Stimulated activated naive CD8-positive, alpha-beta T cell treated with anti-CD3 and anti-CD28 coated beads, Interleukin-15, amount 100 ng/mL, for 72 hours (primary cell): ENCODE data around the gene TREX2.
A peak's percentile ranks its signal among the peaks of the same experiment; 100 is the strongest.

Experiments
- ATAC-seq: fragments of 150-1000 bp; cut with Tn5 transposase; 2 replicates; pipeline ENCODE4 v1.10.0; 2021; ENCODE audit warnings: mild to moderate bottlenecking, moderate library complexity
- DNase-seq, 2 donors: peaks; one replicate each; pipeline ENCODE4 v3.0.0; 2021 to 2022
- H3K27ac Mint-ChIP-seq, 2 donors: one replicate each; pipeline ENCODE4 v1.8.0; 2022; ENCODE audit warnings: mild to moderate bottlenecking in 2 of 2, mixed read lengths in 2 of 2, moderate library complexity in 2 of 2
- H3K27me3 Mint-ChIP-seq: one replicate; pipeline ENCODE4 v1.8.0; 2022; ENCODE audit warnings: mixed read lengths
- H3K4me1 Mint-ChIP-seq: one replicate; pipeline ENCODE4 v1.8.0; 2022; ENCODE audit warnings: mild to moderate bottlenecking, mixed read lengths
- H3K4me3 Mint-ChIP-seq, 2 donors: one replicate each; pipeline ENCODE4 v1.8.0; 2022; ENCODE audit warnings: mild to moderate bottlenecking in 2 of 2, mixed read lengths in 2 of 2, moderate library complexity in 1 of 2
- H3K9me3 Mint-ChIP-seq, 2 donors: one replicate each; pipeline ENCODE4 v1.8.0; 2022; ENCODE audit warnings: mixed read lengths in 2 of 2

Gene TREX2

GRCh38 chrX:153481043-153481442 is 35.2 kb upstream of the TREX2 start:
- Mint-ChIP-seq H3K4me1 (peaks cover 2% of the 10 kb centered on the region), H3K27me3 (no peaks in the 10 kb centered on the region), H3K4me3 (no peak overlapping the region), H3K27ac (no peak overlapping the region), H3K9me3 (no peaks in the 10 kb centered on the region)
- DNase-seq = no peak
- ATAC-seq = no peak

- peaks cover 12% of the 10 kb centered on the region for H3K4me1 Mint-ChIP-seq
- ATAC-seq (no peak), DNase-seq (no peak)
- H3K9me3 Mint-ChIP-seq = no peaks in the 10 kb centered on the region
- no peaks in the 10 kb centered on the region for H3K27me3 Mint-ChIP-seq
- H3K4me3 Mint-ChIP-seq = no peak overlapping the region
- no peak overlapping the region for H3K27ac Mint-ChIP-seq
Measured at GRCh38 chrX:153478746-153479145, 32.9 kb upstream of the TREX2 start.

GRCh38 chrX:153477901-153478300 is 32.0 kb upstream of the TREX2 start:
- Mint-ChIP-seq H3K27me3 (no peaks in the 10 kb centered on the region), H3K27ac (peak overlapping the region in 1 of 2 donors; percentile 63), H3K4me3 (no peak overlapping the region), H3K9me3 (no peaks in the 10 kb centered on the region), H3K4me1 (peaks cover 12% of the 10 kb centered on the region)
- DNase-seq (no peak), ATAC-seq (no peak)

- no peak overlapping the region for H3K27ac Mint-ChIP-seq
- H3K27me3 Mint-ChIP-seq = no peaks in the 10 kb centered on the region
- H3K4me1 Mint-ChIP-seq = peaks cover 12% of the 10 kb centered on the region
- no peaks in the 10 kb centered on the region for H3K9me3 Mint-ChIP-seq
- no peak overlapping the region for H3K4me3 Mint-ChIP-seq
- ATAC-seq = no peak
- DNase-seq = no peak
Measured at GRCh38 chrX:153477364-153477857, 31.6 kb upstream of the TREX2 start.

- Mint-ChIP-seq H3K27ac (no peak overlapping the region), H3K27me3 (no peaks in the 10 kb centered on the region), H3K4me1 (peaks cover 12% of the 10 kb centered on the region), H3K4me3 (no peak overlapping the region), H3K9me3 (no peaks in the 10 kb centered on the region)
- DNase-seq (no peak), ATAC-seq (no peak)
Measured at GRCh38 chrX:153476666-153477363, 31.0 kb upstream of the TREX2 start.

GRCh38 chrX:153475751-153476281 is 30.0 kb upstream of the TREX2 start:
- no peaks in the 10 kb centered on the region for H3K9me3 Mint-ChIP-seq
- H3K27ac Mint-ChIP-seq = no peak overlapping the region
- ATAC-seq (no peak), DNase-seq (no peak)
- H3K4me1 Mint-ChIP-seq = peaks cover 18% of the 10 kb centered on the region
- H3K4me3 Mint-ChIP-seq = peak overlapping the region in 1 of 2 donors; percentile 26
- H3K27me3 Mint-ChIP-seq = no peaks in the 10 kb centered on the region

GRCh38 chrX:153475271-153475670 is 29.4 kb upstream of the TREX2 start:
- peak overlapping the region in 1 of 2 donors; percentile 25 for H3K27ac Mint-ChIP-seq
- no peak for DNase-seq
- peak overlapping the region in 1 of 2 donors; percentile 22 for H3K4me3 Mint-ChIP-seq
- H3K4me1 Mint-ChIP-seq = peaks cover 18% of the 10 kb centered on the region
- no peaks in the 10 kb centered on the region for H3K27me3 Mint-ChIP-seq
- H3K9me3 Mint-ChIP-seq = no peaks in the 10 kb centered on the region
- ATAC-seq = no peak

GRCh38 chrX:153474718-153475117 is 28.9 kb upstream of the TREX2 start:
- peaks cover 18% of the 10 kb centered on the region for H3K4me1 Mint-ChIP-seq
- H3K9me3 Mint-ChIP-seq = no peaks in the 10 kb centered on the region
- H3K27ac Mint-ChIP-seq = no peak overlapping the region
- DNase-seq (peak in 1 of 2 donors; percentile 17), ATAC-seq (no peak)
- H3K4me3 Mint-ChIP-seq = no peak overlapping the region
- H3K27me3 Mint-ChIP-seq = no peaks in the 10 kb centered on the region

- DNase-seq (no peak), ATAC-seq (no peak)
- Mint-ChIP-seq H3K4me1 (peaks cover 18% of the 10 kb centered on the region), H3K27me3 (no peaks in the 10 kb centered on the region), H3K4me3 (peak overlapping the region in 1 of 2 donors; percentile 51), H3K27ac (no peak overlapping the region), H3K9me3 (no peaks in the 10 kb centered on the region)
Measured at GRCh38 chrX:153474266-153474665, 28.4 kb upstream of the TREX2 start.

- Mint-ChIP-seq H3K9me3 (no peaks in the 10 kb centered on the region), H3K4me1 (peaks cover 26% of the 10 kb centered on the region), H3K27ac (no peak overlapping the region), H3K4me3 (no peak overlapping the region), H3K27me3 (no peaks in the 10 kb centered on the region)
- ATAC-seq = no peak
- DNase-seq = no peak
Measured at GRCh38 chrX:153473126-153473525, 27.3 kb upstream of the TREX2 start.

- ATAC-seq (no peak), DNase-seq (no peak)
- Mint-ChIP-seq H3K4me1 (peaks cover 38% of the 10 kb centered on the region), H3K4me3 (no peak overlapping the region), H3K27ac (no peak overlapping the region), H3K9me3 (no peaks in the 10 kb centered on the region), H3K27me3 (no peaks in the 10 kb centered on the region)
Measured at GRCh38 chrX:153471663-153472280, 25.9 kb upstream of the TREX2 start.

GRCh38 chrX:153470411-153471363 is 24.8 kb upstream of the TREX2 start, which contains the start of gene HAUS7:
HAUS7 (minus strand) TSS chrX:153470576; CDS start chrX:153470557, 19 bp downstream.
- DNase-seq = peak; percentile 79 to 89
- ATAC-seq = peak; percentile 88
- peaks cover 32% of the 10 kb centered on the region for H3K4me1 Mint-ChIP-seq
- H3K27ac Mint-ChIP-seq = peak within 1 kb of the TSS; percentile 65 to 91
- H3K27me3 Mint-ChIP-seq = no peaks in the 10 kb centered on the region
- H3K4me3 Mint-ChIP-seq = peak within 1 kb of the TSS; percentile 82 to 85
- no peaks in the 10 kb centered on the region for H3K9me3 Mint-ChIP-seq

- peak overlapping the region; percentile 40 to 91 for H3K27ac Mint-ChIP-seq
Measured at GRCh38 chrX:153469811-153470410, 24.1 kb upstream of the TREX2 start.

GRCh38 chrX:153468008-153468580 is 22.2 kb upstream of the TREX2 start:
- Mint-ChIP-seq H3K27me3 (no peaks in the 10 kb centered on the region), H3K4me3 (no peak overlapping the region)

More at GRCh38 chrX:153469811-153470410, 24.1 kb upstream of the TREX2 start:
- no peaks in the 10 kb centered on the region for H3K9me3 Mint-ChIP-seq
- no peaks in the 10 kb centered on the region for H3K27me3 Mint-ChIP-seq
- DNase-seq (peak in 1 of 2 donors; percentile 57), ATAC-seq (peak; percentile 48)
- peaks cover 32% of the 10 kb centered on the region for H3K4me1 Mint-ChIP-seq
- peak overlapping the region; percentile 82 to 85 for H3K4me3 Mint-ChIP-seq

More at GRCh38 chrX:153468008-153468580, 22.2 kb upstream of the TREX2 start:
- DNase-seq (no peak), ATAC-seq (no peak)
- H3K9me3 Mint-ChIP-seq = no peaks in the 10 kb centered on the region
- peak overlapping the region; percentile 65 to 93 for H3K27ac Mint-ChIP-seq
- H3K4me1 Mint-ChIP-seq = peaks cover 32% of the 10 kb centered on the region
